Loucy (cell line): ENCODE measurements around the gene MPP3.

Experiments
- CTCF ChIP-seq: fragments of 200-600 bp; sonication (generic); conservative IDR thresholded peaks from 2 replicates; pipeline ENCODE4 v1.5.1; 2014; ENCODE audit warnings: mild to moderate bottlenecking, antibody characterized with exemption, low read length
- EZH2phosphoT487 ChIP-seq: fragments of 200-600 bp; IDR thresholded peaks from 2 replicates; pipeline ENCODE4 v1.6.1; 2018; ENCODE audit warnings: antibody characterized with exemption, mild to moderate bottlenecking, moderate library complexity, borderline replicate concordance

GRCh38 chr17:43854498-43854897, 21.6 kb upstream of the MPP3 start:
- TF ChIP-seq CTCF (no peak), EZH2phosphoT487 (no peak)
